Measurements from ENCODE around the gene TMEM232.

Gene TMEM232

GRCh38 chr5:110441035-110441434 lies 285.4 kb downstream of the TMEM232 start:
- intact Hi-C loops (cut with DNase I), result loop anchor here (10.0 kb wide), 1 partner anchor 274 kb away; no protein-coding TSS in a partner anchor
- no peak for DNase-seq

DNA sequence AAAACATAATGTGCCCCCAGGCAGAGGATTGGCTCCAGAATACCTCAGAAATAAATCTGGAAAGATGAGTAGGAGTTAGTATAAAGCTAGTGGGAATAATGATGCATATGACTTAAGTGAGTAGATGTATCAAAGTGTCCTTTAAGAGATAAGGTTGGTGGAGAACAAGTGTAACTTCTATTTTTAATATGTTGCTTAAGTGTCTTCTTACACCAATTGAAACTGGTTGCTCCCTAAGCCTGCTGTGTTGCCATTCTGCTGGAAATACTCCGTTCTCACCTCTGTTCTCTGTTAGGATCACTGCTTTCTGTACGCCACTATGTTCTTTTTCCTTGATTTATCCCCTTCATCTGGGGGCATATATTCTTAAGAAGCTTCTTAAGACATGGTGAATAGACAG lies 286.4 kb downstream of the TMEM232 start:
- DNase-seq, result no peak
- intact Hi-C loops (cut with DNase I), result loop anchor here (10.0 kb wide), 1 partner anchor 275 kb away; no protein-coding TSS in a partner anchor

GRCh38 chr5:110439296-110439695 lies 287.2 kb downstream of the TMEM232 start:
- DNase-seq, result peak in 1 of 10 donors; percentile 55
- intact Hi-C loops (cut with DNase I), result no loop called here

- intact Hi-C loops (cut with DNase I), result no loop called here
Observed at GRCh38 chr5:110435207-110435606, 291.3 kb downstream of the TMEM232 start.

DNA sequence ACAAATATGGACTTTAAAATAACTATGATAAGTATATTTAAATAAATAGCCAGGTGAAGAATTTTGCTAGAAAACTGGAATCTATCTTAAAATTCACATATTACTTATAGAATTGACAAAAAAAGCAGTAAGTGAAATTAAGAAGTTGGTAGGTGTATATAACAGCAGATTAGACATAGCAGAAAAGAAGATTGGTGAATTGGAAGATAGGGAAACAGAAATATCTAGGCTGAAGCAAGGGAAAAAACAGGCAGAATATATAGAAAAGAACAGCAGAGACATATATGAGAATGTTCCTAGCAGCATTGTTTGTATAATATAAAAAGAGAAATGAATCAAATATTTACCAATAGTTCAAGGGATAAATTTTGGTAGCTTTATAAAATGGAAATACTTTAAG lies 294.9 kb downstream of the TMEM232 start:
- intact Hi-C loops (cut with DNase I), result no loop called here

More at GRCh38 chr5:110435207-110435606, 291.3 kb downstream of the TMEM232 start:
- DNase-seq, result no peak

DNA sequence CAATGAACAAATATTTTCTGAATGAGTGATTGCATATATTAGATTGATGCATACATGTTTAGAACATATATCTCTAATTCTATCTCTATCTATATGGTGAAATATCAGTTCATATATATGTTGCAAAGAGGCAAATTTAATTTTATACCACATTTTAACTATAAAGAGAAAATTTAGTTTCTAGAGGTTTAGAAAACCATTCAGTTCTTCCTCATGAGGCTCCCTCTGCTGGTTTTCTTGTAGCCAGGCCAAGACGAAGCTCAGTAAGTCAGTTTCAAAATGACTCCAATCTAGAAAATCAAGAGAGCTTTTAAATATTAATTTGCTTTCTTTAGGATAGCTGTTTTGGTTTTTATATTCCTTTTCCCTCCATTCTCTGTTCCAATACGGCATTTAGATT lies 312.1 kb downstream of the TMEM232 start:
- DNase-seq, result no peak
- intact Hi-C loops (cut with DNase I), result no loop called here

More for the DNA sequence above, 294.9 kb downstream of the TMEM232 start:
- DNase-seq, result no peak

GRCh38 chr5:110413856-110414255 lies 312.6 kb downstream of the TMEM232 start:
- no peak for DNase-seq
- intact Hi-C loops (cut with DNase I), result no loop called here

- intact Hi-C loops (cut with DNase I), result no loop called here
- DNase-seq, result no peak
Observed at GRCh38 chr5:110409571-110409970, 316.9 kb downstream of the TMEM232 start.

DNA sequence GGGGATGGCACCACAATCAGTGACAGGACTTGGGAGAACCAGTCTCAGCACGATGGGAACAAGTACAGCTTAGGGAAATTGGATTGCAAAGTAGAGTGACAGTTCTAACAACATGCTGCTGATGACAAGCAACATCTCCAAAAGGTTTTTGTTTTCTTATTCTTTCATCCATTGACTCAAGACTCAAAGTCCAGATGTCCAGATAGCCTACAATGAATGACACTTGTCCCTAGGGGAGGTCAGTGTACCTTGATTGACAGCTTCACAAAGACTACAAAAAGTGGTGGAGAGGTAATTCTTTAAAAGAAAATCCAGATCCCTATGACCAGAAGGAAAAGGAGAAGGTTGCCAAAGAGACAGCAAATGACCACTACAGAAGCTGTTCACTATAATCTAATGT lies 323.9 kb downstream of the TMEM232 start:
- intact Hi-C loops (cut with DNase I), result no loop called here
- no peak for DNase-seq

GRCh38 chr5:110401881-110402280 lies 324.6 kb downstream of the TMEM232 start:
- intact Hi-C loops (cut with DNase I), result no loop called here
- no peak for DNase-seq

DNA sequence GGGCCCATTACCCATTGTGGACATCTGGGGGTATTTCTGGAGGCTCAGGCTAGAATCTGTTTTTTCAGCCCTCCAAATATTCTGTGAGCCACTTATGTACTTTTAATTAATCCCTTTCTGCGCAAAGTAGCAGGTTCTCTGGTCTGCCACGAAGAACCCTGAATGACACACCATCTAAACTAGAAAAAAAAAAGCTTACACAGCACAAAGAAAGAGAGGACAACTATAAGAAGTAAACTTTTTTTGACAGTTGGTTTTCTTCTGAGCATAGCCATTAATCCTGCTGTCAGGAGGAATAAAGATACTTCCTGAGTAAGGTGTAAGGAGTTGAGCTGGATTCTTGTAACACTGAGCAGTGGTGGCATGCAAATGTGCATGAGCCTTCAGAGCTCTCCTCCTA lies 327.5 kb downstream of the TMEM232 start:
- no peak for DNase-seq
- intact Hi-C loops (cut with DNase I), result no loop called here

GRCh38 chr5:110397281-110397680 lies 329.2 kb downstream of the TMEM232 start:
- intact Hi-C loops (cut with DNase I), result no loop called here
- DNase-seq, result no peak

- intact Hi-C loops (cut with DNase I), result no loop called here
- peak in 3 of 10 donors; percentile 12 to 51 (median 19) for DNase-seq
Observed at GRCh38 chr5:110386782-110387181, 339.7 kb downstream of the TMEM232 start.

DNA sequence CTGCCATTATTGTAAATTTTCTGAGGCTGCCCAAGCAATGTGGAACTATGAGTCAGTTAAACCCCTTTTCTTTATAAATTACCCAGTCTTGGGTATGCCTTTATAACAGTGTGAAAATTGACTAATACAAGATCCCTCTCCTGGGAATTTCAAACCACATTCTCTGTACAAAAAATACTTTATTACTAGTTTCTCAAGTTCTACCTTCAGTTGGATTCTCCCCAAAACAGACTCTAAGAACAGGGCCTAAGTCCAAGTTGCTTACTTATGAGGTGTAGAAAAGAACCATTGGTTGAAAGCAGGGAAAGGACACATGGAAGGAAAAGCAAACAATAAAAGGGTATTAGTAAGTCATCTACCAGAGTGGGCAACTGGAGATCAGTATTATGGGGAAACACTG lies 343.2 kb downstream of the TMEM232 start:
- intact Hi-C loops (cut with DNase I), result no loop called here
- DNase-seq, result no peak

- no peak for DNase-seq
- intact Hi-C loops (cut with DNase I), result no loop called here
Observed at GRCh38 chr5:110377943-110378342, 348.5 kb downstream of the TMEM232 start.

GRCh38 chr5:110377361-110377760 lies 349.1 kb downstream of the TMEM232 start:
- intact Hi-C loops (cut with DNase I), result no loop called here
- DNase-seq, result no peak

GRCh38 chr5:110376281-110376951 lies 350.1 kb downstream of the TMEM232 start:
- intact Hi-C loops (cut with DNase I), result no loop called here
- no peak for DNase-seq

GRCh38 chr5:110371725-110372041 lies 354.8 kb downstream of the TMEM232 start:
- DNase-seq, result no peak
- intact Hi-C loops (cut with DNase I), result no loop called here

- intact Hi-C loops (cut with DNase I), result no loop called here
- DNase-seq, result no peak
Observed at GRCh38 chr5:110371011-110371724, 355.3 kb downstream of the TMEM232 start.

All from posterior cingulate gyrus (tissue), 11 donors.